PC-3 (cell line): ENCODE results near the gene STX2. TPM values are rescaled to one million over a fixed set of nuclear protein-coding genes. Genes with fewer than 3 reads are reported as not detected.

Experiments used
- ATAC-seq: fragments of 200-7000 bp; cut with Tn5 transposase; 2 replicates; pipeline ENCODE4 v1.9.1; 2020; ENCODE audit warnings: mild to moderate bottlenecking, moderate library complexity
- BruUV-seq: library from RNA; stranded (reverse); fragments of 400-500 nt; replicated peaks from 2 replicates; lab custom pipeline; 2021; lab: Mats Ljungman, UMichigan
- CTCF ChIA-PET: fragments of 300-600 bp; sonication (Branson Sonifier 250); formaldehyde crosslinking; loops from one replicate; lab custom pipeline; 2022; ENCODE audit warnings: antibody characterized with exemption; lab: Charles Lee
- POLR2A ChIA-PET: fragments of 300-600 bp; sonication (Branson Sonifier 250); formaldehyde crosslinking; loops from one replicate; lab custom pipeline; 2022; ENCODE audit warnings: antibody characterized with exemption; ENCODE audit not compliant: unreplicated experiment; lab: Charles Lee
- DNase-seq: peaks from one replicate; pipeline ENCODE4 v3.0.0-alpha.2; 2015
- H2AFZ ChIP-seq: fragments of 300-600 bp; sonication (generic); 2 replicates; pipeline ENCODE4 v1.6.0; 2016; ENCODE audit warnings: antibody characterized with exemption, low read length
- H3F3A ChIP-seq: fragments of 300-600 bp; sonication (generic); one replicate; pipeline ENCODE4 v1.6.0; 2017; ENCODE audit warnings: antibody characterized with exemption, low read length, control low read depth, mild to moderate bottlenecking; ENCODE audit not compliant: unreplicated experiment
- H3K27ac ChIP-seq: fragments of 300-600 bp; sonication (generic); 2 replicates; pipeline ENCODE4 v1.5.1; 2016; ENCODE audit warnings: mild to moderate bottlenecking, low read length
- H3K27me3 ChIP-seq: fragments of 300-600 bp; sonication (generic); 2 replicates; pipeline ENCODE4 v1.6.1; 2016; ENCODE audit warnings: low read length, mixed read lengths
- H3K36me3 ChIP-seq: fragments of 300-600 bp; sonication (generic); 2 replicates; pipeline ENCODE4 v1.6.1; 2016; ENCODE audit warnings: low read depth, mixed run types, low read length, mixed read lengths
- H3K4me1 ChIP-seq: fragments of 300-600 bp; sonication (generic); 2 replicates; pipeline ENCODE4 v1.5.1; 2016; ENCODE audit warnings: low read length; ENCODE audit not compliant: insufficient read depth
- H3K4me2 ChIP-seq: fragments of 300-600 bp; sonication (generic); 2 replicates; pipeline ENCODE4 v1.6.0; 2016; ENCODE audit warnings: low read length
- H3K4me3 ChIP-seq: fragments of 300-600 bp; sonication (generic); 2 replicates; pipeline ENCODE4 v1.5.1; 2016; ENCODE audit warnings: mild to moderate bottlenecking, low read length, mixed read lengths
- H3K79me2 ChIP-seq: fragments of 300-600 bp; sonication (generic); 2 replicates; pipeline ENCODE4 v1.6.1; 2017; ENCODE audit warnings: low read length, mixed read lengths
- H3K9ac ChIP-seq: fragments of 300-600 bp; sonication (generic); 2 replicates; pipeline ENCODE4 v1.6.0; 2016; ENCODE audit warnings: mild to moderate bottlenecking, low read length
- H3K9me2 ChIP-seq: fragments of 300-600 bp; sonication (generic); replicated peaks from 2 replicates; pipeline ENCODE4 v1.6.1; 2016; ENCODE audit warnings: mixed run types, low read length, mixed read lengths
- H3K9me3 ChIP-seq: fragments of 300-600 bp; sonication (generic); 2 replicates; pipeline ENCODE4 v1.6.1; 2016; ENCODE audit warnings: low read length, mixed read lengths
- H4K20me1 ChIP-seq: fragments of 300-600 bp; sonication (generic); 2 replicates; pipeline ENCODE4 v1.6.1; 2016; ENCODE audit warnings: low read length, mixed read lengths
- EZH2 ChIP-seq: fragments of 300-600 bp; sonication (generic); IDR thresholded peaks from one replicate; pipeline ENCODE4 v1.6.1; 2017; ENCODE audit warnings: antibody characterized with exemption, mild to moderate bottlenecking, low read length; ENCODE audit not compliant: unreplicated experiment
- EZH2phosphoT487 ChIP-seq: fragments of 300-600 bp; sonication (generic); IDR thresholded peaks from 2 replicates; pipeline ENCODE4 v1.6.1; 2018; ENCODE audit warnings: mild to moderate bottlenecking, antibody characterized with exemption, low read length, borderline replicate concordance
- intact Hi-C: fragments of 100-400 bp; cut with micrococcal nuclease; formaldehyde crosslinking; loops from 2 replicates; pipeline ENCODE4 v1.9.0; 2023
- total RNA-seq: library from RNA; depleted of rRNA; stranded (reverse); fragments of >200 nt; gene quantifications from 2 replicates; pipeline ENCODE4 v1.2.3, GENCODE V29; 2014
- TF ChIP-seq, protein P1 (sequence below): fragments of 300-600 bp; sonication (generic); conservative IDR thresholded peaks from 2 replicates; pipeline ENCODE4 v1.5.1; 2017; ENCODE audit warnings: antibody characterized with exemption, low read depth, mild to moderate bottlenecking, low read length

Gene STX2
- total RNA-seq, 1 experiment from 2014 or later: 18.2 TPM

DNA sequence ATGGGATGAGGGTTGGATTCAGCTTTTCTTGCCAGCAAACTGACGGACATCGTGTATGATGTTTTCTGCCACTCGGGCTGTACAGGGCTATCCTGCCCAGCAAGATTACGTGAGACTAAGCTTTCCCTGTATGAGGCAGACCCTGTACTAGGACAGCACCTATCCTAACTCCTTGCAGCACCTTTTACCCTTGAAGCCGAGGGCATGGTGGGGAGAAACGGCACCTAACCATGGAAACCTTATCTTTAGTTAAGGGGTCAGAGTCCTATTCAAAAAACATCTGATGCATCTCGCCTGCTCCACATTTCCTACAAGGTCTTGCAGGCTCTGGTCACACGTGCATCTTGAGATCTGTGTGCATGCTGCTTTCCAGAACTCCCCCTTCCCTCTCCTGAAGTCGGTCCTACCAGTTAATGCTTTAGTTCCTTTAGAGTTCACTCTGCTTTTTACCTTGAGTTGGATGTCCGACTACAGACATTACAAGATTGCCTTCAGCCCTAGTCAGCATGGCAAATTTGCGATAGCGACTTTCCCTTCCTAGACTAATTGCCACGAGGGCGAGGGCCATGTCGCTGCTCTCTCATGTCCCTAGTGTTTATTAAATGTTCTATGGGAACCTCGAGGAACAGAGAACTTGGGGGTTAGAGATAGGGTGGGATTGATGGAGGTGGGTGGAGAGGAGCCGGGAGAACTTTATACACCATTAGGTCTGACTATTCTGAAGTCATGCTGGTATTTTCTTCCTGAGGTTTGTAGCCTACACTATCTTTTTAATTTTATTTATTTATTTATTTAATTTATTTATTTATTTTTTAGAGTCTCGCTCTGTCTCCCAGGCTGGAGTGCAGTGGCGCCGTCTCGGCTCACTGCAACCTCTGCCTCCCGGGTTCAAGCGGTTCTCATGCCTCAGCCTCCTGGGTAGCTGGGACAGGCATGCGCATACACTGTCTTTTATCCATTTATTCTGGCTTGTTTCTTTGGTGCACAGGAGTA is 39.4 kb upstream of the STX2 start:
- Histone ChIP-seq H2AFZ (no peak overlapping the region), H3K9me3 (no peaks in the 10 kb centered on the region), H3K27ac (no peak overlapping the region), H3K9me2 (no peaks in the 10 kb centered on the region), H3F3A (peaks cover 34% of the 10 kb centered on the region), H3K4me2 (no peak overlapping the region), H3K4me1 (peaks cover 12% of the 10 kb centered on the region), H3K4me3 (no peak overlapping the region), H3K9ac (no peak overlapping the region), H3K79me2 (peaks cover 29% of the 10 kb centered on the region), H3K36me3 (peaks cover 39% of the 10 kb centered on the region), H4K20me1 (peaks cover 52% of the 10 kb centered on the region), H3K27me3 (no peaks in the 10 kb centered on the region)
- BruUV-seq: no TSS peak
- POLR2A ChIA-PET: no interaction called here
- intact Hi-C loops: no loop called here
- DNase-seq (no peak), ATAC-seq (peak; percentile 21)
- CTCF ChIA-PET: no interaction called here
- TF ChIP-seq EZH2: no peak
- TF ChIP-seq, protein P1, sequence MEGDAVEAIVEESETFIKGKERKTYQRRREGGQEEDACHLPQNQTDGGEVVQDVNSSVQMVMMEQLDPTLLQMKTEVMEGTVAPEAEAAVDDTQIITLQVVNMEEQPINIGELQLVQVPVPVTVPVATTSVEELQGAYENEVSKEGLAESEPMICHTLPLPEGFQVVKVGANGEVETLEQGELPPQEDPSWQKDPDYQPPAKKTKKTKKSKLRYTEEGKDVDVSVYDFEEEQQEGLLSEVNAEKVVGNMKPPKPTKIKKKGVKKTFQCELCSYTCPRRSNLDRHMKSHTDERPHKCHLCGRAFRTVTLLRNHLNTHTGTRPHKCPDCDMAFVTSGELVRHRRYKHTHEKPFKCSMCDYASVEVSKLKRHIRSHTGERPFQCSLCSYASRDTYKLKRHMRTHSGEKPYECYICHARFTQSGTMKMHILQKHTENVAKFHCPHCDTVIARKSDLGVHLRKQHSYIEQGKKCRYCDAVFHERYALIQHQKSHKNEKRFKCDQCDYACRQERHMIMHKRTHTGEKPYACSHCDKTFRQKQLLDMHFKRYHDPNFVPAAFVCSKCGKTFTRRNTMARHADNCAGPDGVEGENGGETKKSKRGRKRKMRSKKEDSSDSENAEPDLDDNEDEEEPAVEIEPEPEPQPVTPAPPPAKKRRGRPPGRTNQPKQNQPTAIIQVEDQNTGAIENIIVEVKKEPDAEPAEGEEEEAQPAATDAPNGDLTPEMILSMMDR: no peak
- no peak for TF ChIP-seq EZH2phosphoT487

DNA sequence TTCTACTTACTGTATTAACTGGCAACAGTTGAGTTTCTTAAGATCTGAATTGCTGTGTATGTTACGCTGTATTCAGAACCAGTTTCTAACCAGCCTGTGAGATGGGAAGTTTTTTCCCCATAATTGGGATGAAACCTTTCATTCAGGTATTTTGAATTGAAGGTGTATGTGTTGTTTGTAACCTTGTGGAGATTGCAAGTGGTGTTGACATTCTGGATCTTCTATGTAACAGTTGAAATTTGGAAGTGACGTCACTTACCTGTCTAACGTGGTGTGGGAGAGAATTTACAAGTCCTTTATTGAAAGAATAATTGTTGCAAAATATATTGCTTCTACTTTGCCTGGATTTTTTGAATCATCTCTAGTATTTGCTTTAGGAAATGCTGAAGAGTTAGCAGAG is 38.3 kb upstream of the STX2 start:
- H3K4me3 ChIP-seq: no peak overlapping the region
- H3K9me3 ChIP-seq: no peaks in the 10 kb centered on the region
- no peak for ATAC-seq
- no peak for DNase-seq
- H3K9ac ChIP-seq: no peak overlapping the region
- H2AFZ ChIP-seq: no peak overlapping the region
- ChIA-PET CTCF (no interaction called here), POLR2A (no interaction called here)
- no peaks in the 10 kb centered on the region for H3K27me3 ChIP-seq
- H3K9me2 ChIP-seq: no peaks in the 10 kb centered on the region
- peaks cover 62% of the 10 kb centered on the region for H4K20me1 ChIP-seq
- BruUV-seq: no TSS peak
- H3K36me3 ChIP-seq: peaks cover 50% of the 10 kb centered on the region
- TF ChIP-seq EZH2: no peak
- TF ChIP-seq, protein P1: no peak
- no peak for TF ChIP-seq EZH2phosphoT487
- H3K27ac ChIP-seq: no peak overlapping the region
- H3K79me2 ChIP-seq: peaks cover 41% of the 10 kb centered on the region
- H3K4me1 ChIP-seq: peaks cover 17% of the 10 kb centered on the region
- intact Hi-C loops: no loop called here
- H3K4me2 ChIP-seq: no peak overlapping the region
- H3F3A ChIP-seq: peaks cover 34% of the 10 kb centered on the region

DNA sequence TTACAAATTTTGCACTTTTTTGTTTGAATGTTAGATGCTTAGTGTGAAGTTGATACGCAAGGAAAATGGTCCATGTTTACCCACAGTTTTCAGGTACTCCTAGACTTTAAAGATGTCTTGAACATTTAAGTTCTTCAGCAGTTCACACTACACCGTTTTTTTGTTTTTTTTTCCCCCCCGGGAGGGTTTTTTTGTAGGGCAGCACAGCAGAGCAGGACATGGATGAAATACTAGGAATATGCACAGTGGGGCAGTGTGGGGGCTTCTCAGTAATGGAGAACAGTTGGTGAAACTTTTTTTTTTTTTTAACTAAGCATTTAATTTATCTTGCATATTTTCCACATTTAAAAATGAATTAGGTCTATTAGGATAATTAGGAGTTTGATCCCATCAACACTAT is 37.7 kb upstream of the STX2 start:
- peaks cover 34% of the 10 kb centered on the region for H3F3A ChIP-seq
- POLR2A ChIA-PET: no interaction called here
- H3K4me2 ChIP-seq: no peak overlapping the region
- CTCF ChIA-PET: no interaction called here
- H3K36me3 ChIP-seq: peaks cover 50% of the 10 kb centered on the region
- BruUV-seq: no TSS peak
- ATAC-seq: no peak
- no peak overlapping the region for H3K27ac ChIP-seq
- H3K79me2 ChIP-seq: peaks cover 45% of the 10 kb centered on the region
- no peaks in the 10 kb centered on the region for H3K9me3 ChIP-seq
- H4K20me1 ChIP-seq: peaks cover 62% of the 10 kb centered on the region
- TF ChIP-seq EZH2: no peak
- TF ChIP-seq, protein P1: no peak
- TF ChIP-seq EZH2phosphoT487: no peak
- H3K4me1 ChIP-seq: peaks cover 17% of the 10 kb centered on the region
- intact Hi-C loops: no loop called here
- no peak overlapping the region for H2AFZ ChIP-seq
- DNase-seq: no peak
- H3K9ac ChIP-seq: no peak overlapping the region
- no peaks in the 10 kb centered on the region for H3K27me3 ChIP-seq
- no peak overlapping the region for H3K4me3 ChIP-seq
- H3K9me2 ChIP-seq: no peaks in the 10 kb centered on the region
